Fibroblast of the aortic adventitia (primary cell): ENCODE data around the gene ST8SIA1. TPM values are rescaled to one million over a fixed set of nuclear protein-coding genes. Genes with fewer than 3 reads are reported as not detected.

Experiments
- DNase-seq: peaks from one replicate; pipeline ENCODE4 v3.0.0-alpha.2; 2010; ENCODE audit warnings: low read depth
- H3K4me3 ChIP-seq: 2 replicates; pipeline ENCODE4 v1.5.1; 2011; ENCODE audit warnings: low read depth, mild to moderate bottlenecking, control low read depth, low read length, moderate library complexity
- total RNA-seq: library from RNA; depleted of rRNA; stranded (reverse); fragments of >200 nt; gene quantifications from 2 replicates; pipeline ENCODE4 v1.2.3, GENCODE V29; 2012; ENCODE audit warnings: low replicate concordance
- TF ChIP-seq, protein P1 (sequence below): IDR thresholded peaks from 2 replicates; pipeline ENCODE4 v1.5.1; 2011; ENCODE audit warnings: mild to moderate bottlenecking, low read length, control low read depth, inconsistent platforms; ENCODE audit not compliant: insufficient read depth

ST8SIA1 gene
- total RNA-seq, 1 donor, result 13.7 TPM

DNA sequence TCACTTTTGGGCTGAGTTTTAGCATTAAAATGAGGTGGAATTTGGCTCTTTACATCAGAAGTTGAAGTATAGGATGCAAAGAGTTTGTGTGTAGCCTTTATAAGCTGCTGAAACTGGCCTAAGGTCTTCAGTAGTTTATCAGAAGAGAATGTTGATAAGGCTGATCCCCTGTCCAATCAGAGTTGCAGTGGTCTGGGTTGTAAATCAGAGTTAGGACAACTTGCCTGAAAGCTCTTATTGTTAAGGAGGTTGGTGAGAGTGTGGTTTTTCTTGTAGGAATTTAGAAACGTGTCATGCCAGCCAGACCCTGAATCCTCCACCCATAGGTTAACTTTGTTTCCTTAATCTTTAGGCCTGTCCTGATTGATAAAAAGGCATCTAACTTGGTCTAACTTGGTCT, 143.5 kb downstream of the ST8SIA1 start:
- DNase-seq, result no peak
- TF ChIP-seq, protein P1, sequence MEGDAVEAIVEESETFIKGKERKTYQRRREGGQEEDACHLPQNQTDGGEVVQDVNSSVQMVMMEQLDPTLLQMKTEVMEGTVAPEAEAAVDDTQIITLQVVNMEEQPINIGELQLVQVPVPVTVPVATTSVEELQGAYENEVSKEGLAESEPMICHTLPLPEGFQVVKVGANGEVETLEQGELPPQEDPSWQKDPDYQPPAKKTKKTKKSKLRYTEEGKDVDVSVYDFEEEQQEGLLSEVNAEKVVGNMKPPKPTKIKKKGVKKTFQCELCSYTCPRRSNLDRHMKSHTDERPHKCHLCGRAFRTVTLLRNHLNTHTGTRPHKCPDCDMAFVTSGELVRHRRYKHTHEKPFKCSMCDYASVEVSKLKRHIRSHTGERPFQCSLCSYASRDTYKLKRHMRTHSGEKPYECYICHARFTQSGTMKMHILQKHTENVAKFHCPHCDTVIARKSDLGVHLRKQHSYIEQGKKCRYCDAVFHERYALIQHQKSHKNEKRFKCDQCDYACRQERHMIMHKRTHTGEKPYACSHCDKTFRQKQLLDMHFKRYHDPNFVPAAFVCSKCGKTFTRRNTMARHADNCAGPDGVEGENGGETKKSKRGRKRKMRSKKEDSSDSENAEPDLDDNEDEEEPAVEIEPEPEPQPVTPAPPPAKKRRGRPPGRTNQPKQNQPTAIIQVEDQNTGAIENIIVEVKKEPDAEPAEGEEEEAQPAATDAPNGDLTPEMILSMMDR, result no peak
- H3K4me3 ChIP-seq, result no peak overlapping the region

GRCh38 chr12:22188431-22188830, 146.1 kb downstream of the ST8SIA1 start:
- H3K4me3 ChIP-seq, result no peak overlapping the region
- no peak for DNase-seq
- TF ChIP-seq, protein P1, result no peak

- no peak for DNase-seq
- TF ChIP-seq, protein P1, result no peak
- H3K4me3 ChIP-seq, result no peak overlapping the region
Observed at GRCh38 chr12:22180705-22181104, 153.8 kb downstream of the ST8SIA1 start.

GRCh38 chr12:22173177-22173576, 161.3 kb downstream of the ST8SIA1 start:
- no peak overlapping the region for H3K4me3 ChIP-seq
- TF ChIP-seq, protein P1, result peak; percentile 28
- peak; percentile 33 for DNase-seq

DNA sequence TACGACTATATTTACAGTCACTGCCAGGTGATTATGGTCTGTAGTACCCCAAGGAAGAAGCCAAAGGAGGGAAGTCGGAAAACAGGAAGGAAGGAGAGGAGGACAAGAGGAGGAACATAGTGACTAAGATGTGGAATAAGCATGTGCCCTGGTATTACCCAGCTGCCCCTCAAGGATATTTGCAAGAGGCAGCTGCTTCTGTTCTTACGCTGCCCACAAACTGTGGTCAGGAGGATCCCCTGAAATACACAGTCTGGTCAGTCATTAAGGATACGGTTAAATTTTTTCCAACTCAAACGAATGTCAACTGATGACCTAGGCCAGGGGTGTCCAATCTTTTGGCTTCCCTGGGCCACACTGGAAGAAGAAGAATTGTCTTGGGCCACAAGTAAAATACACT, 162.0 kb downstream of the ST8SIA1 start:
- TF ChIP-seq, protein P1, result no peak
- DNase-seq, result no peak
- H3K4me3 ChIP-seq, result no peak overlapping the region

- H3K4me3 ChIP-seq, result no peak overlapping the region
- DNase-seq, result no peak
- TF ChIP-seq, protein P1, result no peak
Observed at GRCh38 chr12:22169376-22169775, 165.1 kb downstream of the ST8SIA1 start.

DNA sequence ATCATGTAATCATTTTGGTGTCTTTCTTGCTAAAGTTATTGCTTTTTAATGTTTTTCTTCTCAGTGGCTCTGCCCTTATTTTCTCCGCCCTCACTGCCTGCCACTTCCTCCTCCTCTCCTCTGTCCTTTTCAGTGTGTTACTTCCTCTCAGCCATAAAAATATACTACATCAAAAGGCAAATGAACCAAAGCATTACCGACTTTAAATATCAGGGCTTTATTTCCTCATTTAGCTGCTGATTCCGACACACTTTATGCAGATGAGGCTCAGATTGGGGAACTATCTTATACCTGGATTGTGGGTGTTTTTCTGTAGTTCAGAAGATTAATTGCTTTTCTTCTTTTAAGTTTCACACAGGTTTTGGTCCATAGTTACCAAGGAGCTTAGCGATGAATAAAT, 170.4 kb downstream of the ST8SIA1 start:
- no peak for DNase-seq
- no peak overlapping the region for H3K4me3 ChIP-seq
- TF ChIP-seq, protein P1, result no peak
